Activated gamma-delta T cell treated with Interleukin-2 at 50 U/mL for 16 hours (primary cell): ENCODE results near the gene XPO5.
"Not testable (repeated sequence)": the region's sequence is repeated elsewhere in the genome, so short reads cannot be mapped to it uniquely, and the experiment has no call there.

Source experiments
- DNase-seq: peaks from one replicate; pipeline ENCODE4 v3.0.0-alpha.2; 2020

The XPO5 gene

DNA sequence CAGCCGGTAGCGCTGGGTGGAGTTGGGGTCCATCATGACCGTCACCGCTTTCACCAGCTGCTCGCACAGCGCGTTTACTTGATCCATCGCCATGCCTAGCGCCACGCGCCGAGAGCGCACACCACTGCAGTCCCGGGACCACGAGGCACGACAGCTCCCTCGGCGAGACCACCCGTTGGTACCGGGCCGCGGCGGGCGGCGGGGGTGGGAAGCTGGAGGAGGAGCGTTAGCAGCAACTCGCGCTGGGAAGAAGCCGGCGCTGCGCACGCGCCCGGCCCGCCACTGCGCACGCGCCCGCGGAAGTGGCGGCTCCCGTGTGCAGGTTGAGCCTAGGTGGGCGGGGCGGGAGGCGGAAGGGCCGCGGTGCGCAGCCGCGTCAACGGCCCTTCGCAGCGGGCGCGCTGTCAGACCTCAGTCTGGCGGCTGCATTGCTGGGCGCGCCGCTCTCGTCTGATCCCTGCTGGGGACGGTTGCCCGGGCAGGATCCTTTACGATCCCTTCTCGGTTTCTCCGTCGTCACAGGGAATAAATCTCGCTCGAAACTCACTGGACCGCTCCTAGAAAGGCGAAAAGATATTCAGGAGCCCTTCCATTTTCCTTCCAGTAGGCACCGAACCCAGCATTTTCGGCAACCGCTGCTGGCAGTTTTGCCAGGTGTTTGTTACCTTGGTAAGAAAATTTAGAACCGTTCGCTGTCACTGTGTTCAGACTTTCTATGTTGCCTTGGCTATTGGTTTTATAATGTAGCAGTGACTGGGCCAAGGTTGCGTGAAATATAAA, at the start of gene XPO5, which contains the start of gene POLH:
Gene XPO5, minus strand, starts transcription at position 267 of the 780 bp plus-strand sequence. Its CDS starts 174 bp downstream, at position 93.
Gene POLH, plus strand, starts transcription at position 414 of the 780 bp plus-strand sequence. CDS start 6,135 bp downstream, outside the sequence.
- DNase-seq, result peak; percentile 90

DNA sequence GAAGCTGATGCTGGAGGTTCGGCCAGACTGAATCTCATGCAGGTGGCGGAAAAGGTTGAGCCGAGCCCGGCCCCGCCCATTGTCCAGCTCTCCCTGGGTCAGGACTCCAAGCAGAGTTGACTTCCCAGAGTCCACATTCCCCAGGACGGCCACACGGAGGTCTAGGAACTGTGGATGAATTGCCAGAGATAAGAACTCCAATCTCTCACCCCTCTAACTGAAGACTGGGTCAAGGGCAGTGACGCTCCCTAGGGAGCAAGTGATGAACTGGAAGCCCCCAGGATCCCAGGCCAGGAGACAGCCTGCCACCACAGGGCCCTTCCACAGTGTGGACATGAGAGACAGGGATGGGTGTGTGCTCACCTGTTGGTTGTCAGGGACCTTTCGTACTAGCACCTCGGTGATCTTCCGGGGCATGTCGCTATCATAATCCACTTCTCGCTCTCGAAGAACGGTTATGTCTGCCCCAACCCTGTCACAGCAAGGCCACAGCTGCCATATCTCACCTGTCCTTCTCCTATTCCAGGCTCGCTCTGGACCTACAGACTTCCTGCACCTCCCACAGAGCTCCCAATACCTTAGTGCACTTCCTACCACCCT, 49.7 kb upstream of the XPO5 start:
- DNase-seq, result no peak

- no peak for DNase-seq
These were observed 49.0 kb upstream of the XPO5 start for GRCh38 chr6:43624786-43625288.

- no peak for DNase-seq
These were observed 48.3 kb upstream of the XPO5 start for GRCh38 chr6:43623880-43624785.

DNA sequence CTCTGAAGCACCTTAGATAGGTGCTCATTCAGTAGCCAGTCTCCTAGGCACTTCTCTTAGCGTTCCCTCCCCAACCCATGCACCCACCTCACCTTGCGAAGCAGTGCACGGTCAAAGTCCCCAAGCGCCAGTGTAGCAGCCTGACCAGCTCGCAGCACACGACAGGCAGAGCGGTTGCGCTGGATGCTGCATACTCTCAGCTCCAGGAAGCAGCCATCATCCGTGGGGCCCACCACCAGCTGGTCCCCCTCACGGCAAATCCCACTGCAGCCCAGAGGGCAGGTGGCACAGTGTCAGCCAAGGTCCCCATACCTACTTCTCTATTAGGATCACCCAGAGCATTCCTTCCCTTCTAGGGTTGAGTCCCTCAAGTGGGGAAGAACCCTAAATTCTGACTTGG, 46.7 kb upstream of the XPO5 start:
- no peak for DNase-seq

DNA sequence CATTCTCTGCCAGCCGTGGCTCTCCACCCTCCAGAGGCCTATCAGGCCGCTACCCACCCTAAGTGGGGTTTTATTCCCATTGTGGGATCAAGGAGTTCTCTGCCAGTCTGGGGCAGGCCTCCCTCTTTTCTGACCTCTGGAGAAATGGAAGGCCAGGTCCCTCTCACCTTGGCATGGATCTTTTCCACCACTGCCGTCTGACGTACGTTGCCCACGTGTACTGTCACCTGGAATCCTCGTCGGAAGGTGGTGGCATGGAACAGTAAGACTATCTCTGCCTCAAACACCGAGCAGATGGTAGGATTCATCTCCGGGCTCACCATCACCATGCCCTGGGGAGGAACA, 46.0 kb upstream of the XPO5 start:
- DNase-seq, result no peak

GRCh38 chr6:43621078-43621835, 45.4 kb upstream of the XPO5 start:
- no peak for DNase-seq

DNA sequence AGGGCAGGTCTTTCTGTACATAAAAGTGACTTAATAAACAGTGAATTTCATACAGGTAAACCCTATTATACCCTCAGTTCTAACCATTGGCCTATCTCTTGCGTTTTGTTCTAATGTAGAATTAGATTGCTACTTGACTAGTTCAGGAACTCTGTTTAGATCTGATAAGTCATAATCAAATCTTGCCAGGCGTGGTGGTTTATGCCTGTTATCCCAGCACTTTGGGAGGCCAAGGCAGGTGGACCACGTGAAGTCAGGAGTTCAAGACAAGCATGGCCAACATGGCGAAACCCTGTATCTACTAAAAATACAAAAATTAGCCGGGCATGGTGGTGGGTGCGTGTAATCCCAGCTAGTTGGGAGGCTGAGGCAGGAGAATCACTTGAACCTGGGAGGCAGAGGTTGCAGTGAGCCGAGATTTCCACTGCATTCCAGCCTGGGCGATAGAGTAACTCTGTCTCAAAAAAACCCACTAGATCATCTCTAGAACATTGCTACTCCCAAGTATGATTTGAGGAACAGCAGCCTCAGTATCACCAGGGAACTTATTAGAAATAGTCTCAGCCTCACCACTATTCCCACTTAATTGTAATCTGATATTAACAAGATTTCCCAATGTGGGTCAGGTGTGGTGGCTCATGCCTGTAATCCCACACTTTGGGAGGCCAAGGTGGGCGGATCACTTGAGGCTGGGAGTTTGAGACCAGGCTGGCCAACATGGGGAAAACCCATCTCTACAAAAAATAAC, 41.1 kb upstream of the XPO5 start:
- no peak for DNase-seq

DNA sequence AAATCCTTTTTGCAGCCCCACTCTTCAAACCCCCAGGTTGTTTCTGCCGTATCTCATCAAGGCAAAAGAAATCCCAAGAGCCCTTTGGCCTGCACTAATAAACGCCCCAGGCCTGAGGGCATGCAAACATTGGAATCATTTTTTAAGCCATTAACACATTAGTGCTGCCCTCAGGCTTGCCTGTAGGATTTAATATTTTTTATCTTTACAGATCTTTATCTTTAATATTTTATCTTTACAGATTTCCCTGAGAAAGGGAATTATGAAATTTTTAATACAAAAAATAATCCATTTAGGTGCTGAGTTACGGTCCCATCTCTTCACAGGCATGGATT, 38.5 kb upstream of the XPO5 start:
- no peak for DNase-seq

DNA sequence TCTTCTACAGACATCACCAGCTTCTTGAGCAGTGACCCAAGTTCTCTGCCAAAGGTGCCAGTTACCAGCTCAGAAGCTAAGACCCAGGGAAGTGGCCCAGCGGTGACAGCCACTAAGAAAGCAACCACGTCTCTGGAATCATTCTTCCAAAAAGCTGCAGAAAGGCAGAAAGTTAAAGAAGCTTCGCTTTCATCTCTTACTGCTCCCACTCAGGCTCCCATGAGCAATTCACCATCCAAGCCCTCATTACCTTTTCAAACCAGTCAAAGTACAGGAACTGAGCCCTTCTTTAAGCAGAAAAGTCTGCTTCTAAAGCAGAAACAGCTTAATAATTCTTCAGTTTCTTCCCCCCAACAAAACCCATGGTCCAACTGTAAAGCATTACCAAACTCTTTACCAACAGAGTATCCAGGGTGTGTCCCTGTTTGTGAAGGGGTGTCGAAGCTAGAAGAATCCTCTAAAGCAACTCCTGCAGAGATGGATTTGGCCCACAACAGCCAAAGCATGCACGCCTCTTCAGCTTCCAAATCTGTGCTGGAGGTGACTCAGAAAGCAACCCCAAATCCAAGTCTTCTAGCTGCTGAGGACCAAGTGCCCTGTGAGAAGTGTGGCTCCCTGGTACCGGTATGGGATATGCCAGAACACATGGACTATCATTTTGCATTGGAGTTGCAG, 38.0 kb upstream of the XPO5 start:
- no peak for DNase-seq

- DNase-seq, result no peak
These were observed 34.6 kb upstream of the XPO5 start for GRCh38 chr6:43610431-43610830.

GRCh38 chr6:43609402-43609801, 33.6 kb upstream of the XPO5 start:
- DNase-seq, result no peak

DNA sequence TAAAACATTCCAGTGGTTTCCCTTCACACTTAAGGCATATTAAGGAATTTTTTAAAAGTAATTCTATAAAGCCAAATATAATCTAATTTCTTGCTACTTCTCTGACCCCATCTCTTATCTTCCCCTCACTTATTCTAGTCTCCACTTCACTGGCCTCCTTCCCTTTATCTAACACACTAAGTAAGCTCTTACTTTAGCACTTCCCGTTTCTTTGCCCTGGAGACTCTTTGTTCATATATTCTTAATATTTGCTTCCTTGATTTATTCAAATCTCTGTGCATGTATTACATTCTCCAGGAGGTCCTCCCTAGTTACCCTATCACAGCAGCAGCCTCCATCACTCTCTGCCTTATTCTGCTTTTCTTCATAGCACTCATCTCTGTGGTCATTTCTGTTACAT, 33.0 kb upstream of the XPO5 start:
- no peak for DNase-seq

DNA sequence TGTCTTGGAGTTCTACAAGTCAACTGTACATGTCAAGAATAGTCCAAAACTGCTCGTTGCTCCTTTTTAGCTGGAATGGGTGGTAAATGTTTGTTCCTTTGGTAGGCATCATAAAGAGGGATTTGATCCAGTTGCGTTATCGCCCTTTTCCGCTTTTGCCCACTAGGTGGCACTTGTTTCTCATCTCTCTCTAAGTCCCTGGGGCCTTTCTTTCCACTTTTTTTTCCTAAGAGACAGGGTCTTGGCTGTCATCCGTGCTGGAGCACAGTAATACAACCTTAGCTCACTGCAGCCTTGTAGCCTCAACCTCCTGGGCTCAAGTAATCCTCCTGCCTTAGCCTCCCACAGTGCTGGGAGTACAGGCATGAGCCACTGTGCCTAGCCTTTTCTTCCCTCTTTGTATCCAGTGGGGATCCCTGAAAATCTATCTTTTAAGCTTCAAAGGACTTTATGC, 32.5 kb upstream of the XPO5 start:
- peak; percentile 52 for DNase-seq

DNA sequence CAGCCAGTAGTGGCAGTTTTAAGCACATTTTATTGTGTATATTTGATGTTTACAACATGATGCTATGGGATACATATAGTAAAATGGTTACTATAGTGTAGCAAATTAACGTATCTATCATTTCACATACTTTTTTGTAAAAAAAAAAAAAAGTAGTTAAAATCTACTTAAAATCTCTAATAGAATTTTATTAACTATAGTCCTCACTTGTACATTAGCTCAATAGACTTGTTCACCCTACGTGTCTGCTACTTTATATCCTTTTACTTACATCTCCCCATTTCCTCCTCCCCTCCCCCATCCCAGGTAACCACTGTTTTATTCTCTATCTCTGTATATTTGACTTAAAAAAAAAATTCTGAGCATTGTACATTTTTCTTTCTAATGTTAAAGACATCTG, 30.2 kb upstream of the XPO5 start:
- DNase-seq, result no peak

DNA sequence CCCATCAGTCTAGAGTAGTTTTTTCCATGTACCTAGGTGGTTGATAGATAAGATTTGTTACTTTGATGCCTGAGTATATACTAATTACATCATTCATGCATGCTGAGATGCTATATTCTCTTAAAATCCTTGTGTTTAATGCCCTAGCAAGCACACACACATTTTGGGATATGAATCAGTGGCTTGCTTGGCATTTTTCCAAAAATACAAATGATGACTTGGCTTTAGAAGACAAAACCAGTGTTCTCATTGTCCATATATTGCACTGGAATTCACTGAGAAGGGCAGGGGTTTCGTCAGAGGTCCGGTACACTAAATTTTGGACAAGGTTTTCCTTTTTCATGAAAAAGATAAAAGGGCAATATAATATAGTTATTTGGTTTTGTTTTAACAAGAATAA, 28.3 kb upstream of the XPO5 start:
- no peak for DNase-seq

GRCh38 chr6:43600595-43600994, 24.8 kb upstream of the XPO5 start:
- DNase-seq, result no peak

- DNase-seq, result no peak
These were observed 18.1 kb upstream of the XPO5 start for GRCh38 chr6:43593938-43594337.

DNA sequence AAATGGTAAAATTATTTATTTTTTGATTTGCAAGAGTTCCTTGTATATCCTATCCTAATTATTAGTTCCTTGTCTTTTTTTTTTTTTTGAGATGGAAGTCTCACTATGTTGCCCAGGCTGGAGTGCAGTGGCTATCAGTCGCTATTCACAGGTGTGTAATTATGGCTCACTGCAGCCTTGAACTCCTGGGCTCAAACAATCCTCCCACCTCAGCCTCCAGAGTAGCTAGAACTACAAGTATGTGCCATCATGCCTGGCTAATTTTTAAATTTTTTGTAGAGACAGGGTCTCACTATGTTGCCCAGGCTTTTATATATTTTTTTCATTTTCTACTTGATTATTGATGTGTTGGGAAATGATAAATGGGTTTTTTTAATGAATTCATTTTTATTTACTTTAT, 13.7 kb upstream of the XPO5 start:
- not testable (repeated sequence) for DNase-seq

- DNase-seq, result no peak
These were observed 12.4 kb upstream of the XPO5 start for GRCh38 chr6:43588194-43588593.

- DNase-seq, result peak; percentile 31
These were observed 9.2 kb upstream of the XPO5 start for GRCh38 chr6:43584892-43585570.
